Measurements from ENCODE around the gene ZNF346.

DNA sequence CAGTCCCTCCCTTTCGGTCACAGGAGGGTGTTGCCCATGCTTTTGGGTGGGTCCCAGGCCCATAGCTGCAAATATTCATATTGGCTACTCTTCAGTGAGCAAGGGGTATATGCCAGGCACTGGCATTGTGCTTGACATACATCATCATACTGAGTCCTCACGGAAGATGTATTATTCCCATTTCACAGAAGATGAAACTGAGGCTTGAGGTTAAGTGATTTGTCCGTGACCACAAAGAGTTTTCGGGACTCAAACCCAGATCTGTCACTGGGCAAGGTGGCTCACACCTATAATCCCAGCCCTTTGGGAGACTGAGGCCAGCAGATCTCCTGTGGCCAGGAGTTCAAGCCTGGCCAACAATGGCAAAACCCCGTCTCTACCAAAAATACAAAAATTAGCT lies 57.8 kb downstream of the ZNF346 start:
- TF ChIP-seq CTCF (IDR thresholded peaks at IDR 0.05) (no peak), POLR2AphosphoS5 (IDR thresholded peaks at IDR 0.05) (no peak), POLR2A (IDR thresholded peaks at IDR 0.05) (no peak)

All from breast epithelium (tissue), 3 donors.